H4 (cell line): ENCODE data around the gene IGSF21. TPM values are rescaled to one million over a fixed set of nuclear protein-coding genes. Genes with fewer than 3 reads are reported as not detected.

Source experiments
- DNase-seq: peaks from one replicate; pipeline ENCODE4 v3.0.0-alpha.2; 2015; ENCODE audit warnings: low spot score
- total RNA-seq: library from RNA; depleted of rRNA; stranded (reverse); fragments of >200 nt; shearing (Covaris generic); gene quantifications from 2 replicates; pipeline ENCODE4 v1.2.3, GENCODE V29; 2014

The IGSF21 gene
- total RNA-seq, 1 experiment from 2014 or later, result not detected

DNA sequence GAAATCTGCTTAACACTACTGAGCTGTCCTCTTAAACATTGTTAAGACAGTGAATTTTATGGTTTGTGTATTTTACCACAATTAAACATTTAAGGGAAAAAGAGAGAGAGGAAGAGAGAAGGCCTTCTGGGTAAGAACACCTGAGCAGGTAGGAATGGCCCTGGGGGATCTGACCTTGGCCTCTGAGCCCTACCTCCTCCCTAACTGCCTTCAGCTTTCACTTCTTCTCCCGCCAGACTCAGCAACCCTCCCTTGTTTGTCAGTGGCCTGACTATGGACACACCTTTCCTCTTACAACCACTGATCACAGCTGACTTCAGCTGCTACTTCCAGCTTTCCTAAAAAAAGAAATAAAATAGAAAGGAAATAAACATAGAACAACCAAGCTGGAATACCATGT, 13.5 kb upstream of the IGSF21 start:
- DNase-seq, result no peak

DNA sequence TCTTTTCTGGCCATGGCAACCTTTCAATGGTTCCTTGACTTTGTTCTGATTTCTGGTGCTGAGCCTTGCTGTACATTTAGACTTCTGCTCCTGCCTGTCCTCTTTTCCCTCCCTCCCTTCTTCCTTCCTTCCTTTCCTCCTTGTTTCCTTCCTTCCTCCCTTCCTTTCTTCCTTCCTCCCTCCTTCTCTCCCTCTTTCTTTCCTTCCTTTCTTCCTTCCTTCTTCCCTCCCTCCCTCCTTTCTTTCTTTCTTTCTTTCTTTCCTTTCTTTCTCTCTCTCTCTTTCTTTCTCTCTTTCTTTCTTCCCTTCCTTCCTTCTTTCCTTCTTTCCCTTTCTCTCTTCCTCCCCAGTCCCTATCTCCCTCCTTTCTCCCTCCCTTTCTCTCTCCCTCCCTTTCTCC, 10.4 kb upstream of the IGSF21 start:
- DNase-seq, result no peak

- DNase-seq, result no peak
These were observed 8.6 kb upstream of the IGSF21 start for GRCh38 chr1:18099026-18099425.

DNA sequence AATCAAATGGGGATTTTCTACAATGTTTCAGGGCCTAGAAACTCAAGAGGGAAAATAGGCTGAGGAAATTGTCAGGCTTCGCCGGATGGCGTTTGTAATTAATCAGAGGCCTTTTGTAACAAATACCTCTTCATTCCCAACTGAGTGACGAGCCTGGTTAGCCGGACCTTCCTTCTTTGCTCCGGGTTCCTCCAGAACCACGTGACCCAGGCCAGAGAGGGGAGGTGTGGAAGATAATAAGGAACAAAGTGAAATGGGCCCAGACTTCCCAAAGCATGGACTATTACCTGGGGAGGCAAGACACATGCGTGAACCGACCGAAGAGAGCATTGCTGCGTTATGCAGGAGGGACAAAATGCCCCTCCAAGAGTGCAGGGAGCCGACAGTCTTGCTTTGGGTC, 7.5 kb upstream of the IGSF21 start:
- no peak for DNase-seq

DNA sequence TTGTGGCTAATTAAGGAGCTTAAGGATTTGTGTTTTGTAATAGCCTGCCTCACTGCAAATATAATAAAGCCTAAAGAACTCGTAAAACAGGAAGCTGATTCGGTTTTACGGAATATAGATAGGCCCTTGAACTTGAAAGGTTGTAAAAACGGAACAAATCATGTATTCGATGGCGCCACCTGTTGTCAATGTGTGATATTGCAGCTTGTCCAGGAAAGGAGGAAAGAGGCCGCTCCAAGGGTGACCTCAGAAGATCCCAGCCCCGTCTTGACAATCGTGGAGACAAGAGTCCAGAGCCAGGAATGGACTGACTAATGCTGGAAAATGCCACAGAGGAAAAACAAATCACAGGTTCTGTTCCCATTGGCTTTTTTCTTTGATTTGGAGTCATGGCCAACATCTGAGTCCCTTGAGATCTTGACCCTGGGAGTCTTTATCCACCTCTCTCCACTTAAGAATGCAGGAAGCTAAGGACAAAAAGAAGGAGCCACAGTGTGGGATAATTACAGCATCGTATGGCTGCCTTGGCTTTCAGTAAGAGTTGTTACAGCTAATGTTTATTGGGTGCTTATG, 7.0 kb upstream of the IGSF21 start:
- peak; percentile 40 for DNase-seq

GRCh38 chr1:18101508-18101907, 6.1 kb upstream of the IGSF21 start:
- no peak for DNase-seq

DNA sequence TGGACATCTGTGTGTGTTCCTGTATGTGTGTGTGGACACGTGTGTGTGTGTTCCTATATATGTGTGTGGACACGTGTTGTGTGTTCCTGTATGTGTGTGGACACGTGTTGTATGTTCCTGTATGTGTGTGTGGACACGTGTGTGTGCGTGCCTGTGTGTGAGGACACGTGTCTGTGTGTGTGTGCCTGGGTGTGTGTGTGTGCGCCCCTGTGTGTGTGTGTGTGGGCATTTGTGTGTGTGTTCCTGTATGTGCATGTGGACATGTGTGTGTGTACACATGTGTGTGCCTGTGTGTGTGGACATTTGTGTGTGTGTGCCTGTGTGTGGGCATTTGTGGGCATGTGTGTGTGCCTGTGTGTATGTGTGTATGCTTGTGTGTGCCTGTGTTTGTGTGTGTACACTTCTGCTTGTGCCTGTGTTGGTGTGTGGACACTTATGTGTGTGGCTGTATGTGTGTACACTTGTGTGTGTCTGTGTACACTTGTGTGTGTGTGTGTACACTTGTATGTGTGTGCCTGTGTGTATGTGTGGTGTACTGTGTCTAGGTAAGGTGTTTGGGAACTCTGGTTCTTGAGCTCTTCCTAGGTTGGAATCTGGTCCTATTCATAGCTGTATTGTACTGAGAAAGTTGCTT, 3.7 kb upstream of the IGSF21 start:
- DNase-seq, result no peak

GRCh38 chr1:18104546-18105100, 3.0 kb upstream of the IGSF21 start:
- DNase-seq, result no peak

DNA sequence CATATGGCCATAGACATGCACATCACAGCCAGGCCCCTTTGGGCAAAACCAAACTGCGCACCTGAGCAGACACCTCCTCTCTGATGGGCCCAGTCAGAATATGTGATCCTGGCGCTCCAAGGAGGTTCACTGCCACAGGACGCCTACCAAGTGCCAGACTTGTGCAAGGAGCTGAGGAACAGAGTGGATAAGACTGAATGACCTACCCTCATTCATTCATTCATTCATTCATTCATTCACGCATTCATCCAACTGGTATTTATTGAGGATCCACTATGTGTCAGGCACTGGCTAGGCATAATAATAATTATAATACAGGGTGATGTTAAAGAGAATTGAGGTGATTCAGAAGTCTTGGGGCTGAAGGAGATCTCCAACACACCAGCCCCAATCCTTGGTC, 2.4 kb upstream of the IGSF21 start:
- DNase-seq, result no peak

DNA sequence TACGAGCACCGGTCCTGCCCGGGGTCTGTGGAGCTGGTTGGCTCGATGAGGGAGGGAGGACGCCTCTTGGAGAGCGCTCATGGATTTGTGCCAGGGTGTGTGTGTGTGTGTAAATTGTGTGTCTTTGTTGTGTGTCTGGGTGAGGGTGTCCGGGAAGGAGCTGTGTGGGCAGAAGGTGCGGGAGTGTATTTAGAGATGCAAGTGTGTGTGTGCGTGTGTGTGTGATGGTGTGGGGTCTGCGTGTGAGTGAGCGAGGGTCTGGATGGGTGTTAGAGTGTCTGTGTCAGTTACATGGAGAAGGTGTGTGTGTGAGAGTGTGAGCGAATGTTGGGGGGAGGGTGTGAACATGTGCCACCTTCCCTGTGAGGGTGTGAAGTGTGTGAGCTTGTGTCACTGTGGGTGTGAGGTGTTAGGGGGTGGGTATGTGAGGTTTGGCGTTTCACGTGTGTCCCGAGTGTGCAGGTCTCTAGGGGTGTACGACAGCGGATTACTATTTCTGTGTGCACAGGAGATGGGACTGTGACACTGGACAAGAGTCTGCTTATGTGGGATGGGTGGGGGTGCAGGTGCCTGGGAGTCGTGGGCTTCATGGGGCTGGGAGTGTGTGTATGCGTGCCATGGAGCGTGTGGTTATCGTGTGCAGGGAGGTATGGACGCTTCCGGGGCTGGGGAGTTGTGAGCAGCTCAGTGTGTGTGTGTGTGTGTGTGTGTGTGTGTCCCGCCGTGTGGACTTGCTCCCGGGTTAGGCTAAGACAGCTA, 880 bp downstream of the IGSF21 start:
- no peak for DNase-seq

GRCh38 chr1:18109058-18109755, 1.6 kb downstream of the IGSF21 start:
- no peak for DNase-seq

- no peak for DNase-seq
These were observed 2.4 kb downstream of the IGSF21 start for GRCh38 chr1:18109756-18110597.

DNA sequence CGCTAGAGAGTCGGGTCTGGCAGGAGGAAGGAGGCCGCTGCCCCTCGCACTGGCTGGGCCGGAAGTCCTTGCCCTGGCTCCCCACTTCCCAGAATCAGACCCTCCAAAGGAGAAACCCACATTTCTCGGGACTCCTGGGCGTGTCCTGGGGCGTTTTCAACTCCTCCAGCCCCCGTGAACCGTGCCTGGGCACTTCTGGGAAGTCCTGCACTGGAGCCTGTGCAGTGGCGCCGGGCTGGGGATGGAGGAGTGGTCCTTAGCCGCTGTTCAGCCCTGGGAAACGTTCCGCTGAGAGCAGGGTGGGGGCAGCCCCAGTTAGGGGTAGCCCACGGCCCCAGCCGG, 3.0 kb downstream of the IGSF21 start:
- no peak for DNase-seq

DNA sequence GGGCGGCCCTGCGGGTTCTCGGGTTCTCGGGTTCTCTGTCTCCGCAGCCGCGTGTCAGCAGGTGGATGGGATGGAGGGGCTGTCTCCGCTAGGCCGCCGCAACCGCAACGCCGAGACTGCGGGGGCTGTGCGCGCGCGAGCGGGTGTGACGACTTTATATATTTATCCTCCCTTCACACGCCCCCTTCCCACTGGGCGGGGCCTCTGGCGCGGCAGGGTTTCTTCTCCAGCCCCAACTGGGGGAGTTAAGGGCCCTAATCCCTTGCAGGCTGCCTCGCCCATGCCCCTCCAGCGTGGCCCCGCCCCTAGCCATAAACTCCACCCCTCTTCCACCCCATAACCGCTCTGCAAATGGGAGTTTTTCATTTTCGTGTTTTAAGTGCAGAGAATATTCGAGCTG, 3.4 kb downstream of the IGSF21 start:
- no peak for DNase-seq

DNA sequence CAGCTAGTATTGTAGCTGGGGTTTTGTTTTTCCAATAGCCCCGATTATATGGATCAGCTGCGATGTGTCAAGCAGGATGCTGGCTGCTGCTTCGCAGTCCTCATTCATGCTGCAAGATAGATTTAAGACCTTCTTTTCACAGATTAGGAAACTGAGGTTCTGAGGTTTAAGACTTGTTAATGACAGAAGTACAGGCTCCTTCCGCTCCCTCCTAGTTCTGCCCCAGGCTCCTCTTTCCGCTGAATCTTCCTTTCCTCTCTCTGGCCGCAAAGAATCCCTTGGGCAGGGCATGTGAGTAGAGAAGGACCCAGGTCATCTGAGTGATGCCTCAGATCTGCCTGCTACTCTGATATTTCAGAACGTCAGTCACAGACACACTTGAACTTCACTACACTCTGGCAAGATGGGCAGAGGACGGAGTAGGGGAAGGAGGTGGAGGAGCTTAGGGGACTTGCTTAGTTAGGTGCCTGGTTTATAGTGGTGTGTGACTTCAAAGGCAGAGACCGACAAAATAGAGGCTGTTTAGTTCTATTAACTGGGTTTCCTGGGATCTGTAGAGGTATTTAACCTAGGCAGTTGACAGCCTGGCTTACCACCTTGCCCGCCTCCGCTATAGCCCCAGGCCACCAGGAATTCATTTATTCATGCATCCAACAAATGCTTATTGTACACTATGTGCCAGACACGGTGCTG, 4.2 kb downstream of the IGSF21 start:
- no peak for DNase-seq

GRCh38 chr1:18112611-18113010, 5.0 kb downstream of the IGSF21 start:
- DNase-seq, result no peak

GRCh38 chr1:18114726-18115410, 7.3 kb downstream of the IGSF21 start:
- no peak for DNase-seq

GRCh38 chr1:18116777-18117176, 9.2 kb downstream of the IGSF21 start:
- no peak for DNase-seq

DNA sequence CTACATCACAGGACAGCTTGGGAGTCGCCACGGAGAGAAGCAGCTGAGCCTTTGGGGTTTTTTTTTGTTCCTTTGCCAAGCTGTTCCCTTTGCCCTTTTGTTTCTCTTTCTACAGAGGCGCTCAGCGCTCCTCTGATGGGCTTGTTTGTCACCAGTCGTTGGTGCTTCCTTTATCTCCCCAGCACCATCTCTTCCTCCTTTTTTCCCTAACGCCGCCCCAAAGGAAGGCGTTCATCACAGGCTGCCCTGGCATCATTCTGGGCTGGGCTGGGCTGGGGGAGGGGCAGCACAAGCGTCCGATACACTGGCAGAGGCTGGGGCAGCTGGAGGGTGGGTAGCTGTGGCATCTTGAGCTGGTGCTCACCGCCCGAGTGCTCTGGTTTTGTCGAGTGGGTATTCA, 10.5 kb downstream of the IGSF21 start:
- no peak for DNase-seq

GRCh38 chr1:18118491-18118890, 10.9 kb downstream of the IGSF21 start:
- DNase-seq, result no peak
